Esophagus (tissue), 2 donors: ENCODE measurements around the gene GALNT3. TPM values are rescaled to one million over a fixed set of nuclear protein-coding genes. Genes with fewer than 3 reads are reported as not detected.

Experiments used
- H3K27ac ChIP-seq, 2 donors: one replicate each; pipeline ENCODE4 v1.5.1; 2013; ENCODE audit warnings: low read depth in 2 of 2, mild to moderate bottlenecking in 2 of 2, inconsistent platforms in 1 of 2, low read length in 1 of 2, moderate library complexity in 1 of 2
- H3K27me3 ChIP-seq, 2 donors: one replicate each; pipeline ENCODE4 v1.6.1; 2013; ENCODE audit warnings: low read length in 2 of 2, control low read depth in 1 of 2, mild to moderate bottlenecking in 1 of 2; ENCODE audit not compliant: insufficient read depth in 2 of 2, control insufficient read depth in 1 of 2
- H3K36me3 ChIP-seq, 2 donors: one replicate each; pipeline ENCODE4 v1.6.1; 2013; ENCODE audit warnings: low read length in 1 of 2; ENCODE audit not compliant: control insufficient read depth in 2 of 2, insufficient read depth in 2 of 2
- H3K4me1 ChIP-seq, 2 donors: one replicate each; pipeline ENCODE4 v1.6.1; 2013; ENCODE audit warnings: low read length in 1 of 2; ENCODE audit not compliant: control insufficient read depth in 2 of 2, insufficient read depth in 2 of 2
- H3K4me3 ChIP-seq, 2 donors: one replicate each; pipeline ENCODE4 v1.5.1; 2013; ENCODE audit warnings: low read length in 2 of 2, mild to moderate bottlenecking in 2 of 2, low read depth in 1 of 2, moderate library complexity in 1 of 2
- H3K9me3 ChIP-seq, 2 donors: one replicate each; pipeline ENCODE4 v1.6.1; 2013; ENCODE audit warnings: mild to moderate bottlenecking in 2 of 2, low read depth in 1 of 2, low read length in 1 of 2, moderate library complexity in 1 of 2; ENCODE audit not compliant: control insufficient read depth in 2 of 2, insufficient read depth in 1 of 2
- whole genome bisulfite sequencing, 2 donors: extraction: QIAGEN DNeasy Blood & Tissue Kit; methylation state at CpG; one replicate each; pipeline ENCODE4 v1.1.7; 2013; 5-methylcytosine and 5-hydroxymethylcytosine counted together
- polyA plus RNA-seq, 2 donors: library from polyadenylated mRNA; stranded (reverse); fragments of 200-250 nt; gene quantifications; one replicate each; pipeline ENCODE4 v1.2.3, GENCODE V29; 2013
- donor health status: healthy with polysubstance abuse.
- donor health status: Bipolar disorder and iron deficiency.

GALNT3 gene
- polyA plus RNA-seq, 2 donors = 25.7 to 30.7 TPM

GRCh38 chr2:165825041-165825440 lies 31.0 kb upstream of the GALNT3 start:
- H3K36me3 ChIP-seq = no peaks in the 10 kb centered on the region
- H3K27me3 ChIP-seq = no peaks in the 10 kb centered on the region
- H3K27ac ChIP-seq = no peak overlapping the region
- whole genome bisulfite sequencing, 2 donors = 22 to 37% methylated on average over 2 of the region's 2 CpGs
- no peaks in the 10 kb centered on the region for H3K4me1 ChIP-seq
- H3K9me3 ChIP-seq = no peaks in the 10 kb centered on the region
- H3K4me3 ChIP-seq = no peak overlapping the region

- Histone ChIP-seq H3K27ac (no peak overlapping the region), H3K9me3 (no peaks in the 10 kb centered on the region), H3K4me3 (no peak overlapping the region), H3K4me1 (no peaks in the 10 kb centered on the region), H3K36me3 (no peaks in the 10 kb centered on the region), H3K27me3 (no peaks in the 10 kb centered on the region)
- 59 to 64% methylated on average over 2 of the region's 2 CpGs for WGBS, 2 donors
These were observed 26.2 kb upstream of the GALNT3 start for GRCh38 chr2:165820296-165820695.

- no peaks in the 10 kb centered on the region for H3K36me3 ChIP-seq
- H3K4me1 ChIP-seq = no peaks in the 10 kb centered on the region
- no peak overlapping the region for H3K27ac ChIP-seq
- H3K27me3 ChIP-seq = no peaks in the 10 kb centered on the region
- H3K4me3 ChIP-seq = no peak overlapping the region
- no peaks in the 10 kb centered on the region for H3K9me3 ChIP-seq
- 92 to 94% methylated on average over 1 of the region's 1 CpG for WGBS, 2 donors
These were observed 24.9 kb upstream of the GALNT3 start for GRCh38 chr2:165818920-165819319.

GRCh38 chr2:165815299-165816141 lies 21.5 kb upstream of the GALNT3 start:
- Histone ChIP-seq H3K27me3 (no peaks in the 10 kb centered on the region), H3K27ac (no peak overlapping the region), H3K4me3 (no peak overlapping the region), H3K9me3 (no peaks in the 10 kb centered on the region), H3K4me1 (no peaks in the 10 kb centered on the region), H3K36me3 (no peaks in the 10 kb centered on the region)
- 70 to 79% methylated on average over 2 of the region's 2 CpGs for WGBS, 2 donors

- no peaks in the 10 kb centered on the region for H3K9me3 ChIP-seq
- H3K27ac ChIP-seq = no peak overlapping the region
- no peaks in the 10 kb centered on the region for H3K27me3 ChIP-seq
- 79 to 80% methylated on average over 4 of the region's 4 CpGs for WGBS, 2 donors
- no peaks in the 10 kb centered on the region for H3K4me1 ChIP-seq
- H3K36me3 ChIP-seq = no peaks in the 10 kb centered on the region
- H3K4me3 ChIP-seq = no peak overlapping the region
These were observed 20.4 kb upstream of the GALNT3 start for GRCh38 chr2:165814473-165814872.

GRCh38 chr2:165811592-165812370 lies 17.7 kb upstream of the GALNT3 start:
- no peaks in the 10 kb centered on the region for H3K9me3 ChIP-seq
- no peak overlapping the region for H3K4me3 ChIP-seq
- no peak overlapping the region for H3K27ac ChIP-seq
- no peaks in the 10 kb centered on the region for H3K27me3 ChIP-seq
- H3K4me1 ChIP-seq = no peaks in the 10 kb centered on the region
- H3K36me3 ChIP-seq = no peaks in the 10 kb centered on the region
- 59 to 85% methylated on average over 1 of the region's 1 CpG for WGBS, 2 donors

- no peaks in the 10 kb centered on the region for H3K9me3 ChIP-seq
- no peaks in the 10 kb centered on the region for H3K27me3 ChIP-seq
- no peak overlapping the region for H3K4me3 ChIP-seq
- H3K27ac ChIP-seq = no peak overlapping the region
- WGBS, 2 donors = 93 to 94% methylated on average over 9 of the region's 9 CpGs
- H3K36me3 ChIP-seq = no peaks in the 10 kb centered on the region
- no peaks in the 10 kb centered on the region for H3K4me1 ChIP-seq
These were observed 16.4 kb upstream of the GALNT3 start for GRCh38 chr2:165810418-165810817.

- Histone ChIP-seq H3K4me1 (no peaks in the 10 kb centered on the region), H3K4me3 (no peak overlapping the region), H3K27me3 (no peaks in the 10 kb centered on the region), H3K27ac (no peak overlapping the region), H3K36me3 (no peaks in the 10 kb centered on the region), H3K9me3 (no peaks in the 10 kb centered on the region)
- WGBS, 2 donors = 32 to 36% methylated on average over 3 of the region's 3 CpGs
These were observed 10.7 kb upstream of the GALNT3 start for GRCh38 chr2:165804719-165805118.

- Histone ChIP-seq H3K36me3 (no peaks in the 10 kb centered on the region), H3K4me3 (no peak overlapping the region), H3K4me1 (no peaks in the 10 kb centered on the region), H3K27ac (no peak overlapping the region), H3K9me3 (no peaks in the 10 kb centered on the region), H3K27me3 (no peaks in the 10 kb centered on the region)
- 66 to 79% methylated on average over 4 of the region's 4 CpGs for WGBS, 2 donors
These were observed 9.2 kb upstream of the GALNT3 start for GRCh38 chr2:165803123-165803760.
